Activated naive CD4-positive, alpha-beta T cell treated with anti-CD3 and anti-CD28 coated beads, Interleukin-2, amount 50 U/mL, for 72 hours (primary cell): ENCODE measurements around the gene LRFN5. TPM values are rescaled to one million over a fixed set of nuclear protein-coding genes. Genes with fewer than 3 reads are reported as not detected.
A peak's percentile ranks its signal among the peaks of the same experiment; 100 is the strongest.
"Not testable (repeated sequence)": the region's sequence is repeated elsewhere in the genome, so short reads cannot be mapped to it uniquely, and the experiment has no call there.

ENCODE experiments used
- ATAC-seq, 2 donors: fragments of 150-1000 bp; cut with Tn5 transposase; 2 replicates each; pipeline ENCODE4 v1.10.0; 2021; ENCODE audit warnings: mild to moderate bottlenecking in 2 of 2, moderate library complexity in 2 of 2
- DNase-seq, 2 donors: peaks; one replicate each; pipeline ENCODE4 v3.0.0; 2021 to 2022; ENCODE audit warnings: low spot score in 2 of 2
- H3K27ac Mint-ChIP-seq, 2 donors: one replicate each; pipeline ENCODE4 v1.8.0; 2022; ENCODE audit warnings: mild to moderate bottlenecking in 2 of 2, mixed read lengths in 2 of 2
- H3K36me3 Mint-ChIP-seq, 2 donors: one replicate each; pipeline ENCODE4 v1.8.0; 2022; ENCODE audit warnings: mixed read lengths in 2 of 2
- H3K9me3 Mint-ChIP-seq, 2 donors: one replicate each; pipeline ENCODE4 v1.8.0; 2022; ENCODE audit warnings: mixed read lengths in 2 of 2
- total RNA-seq, 2 donors: library from RNA; stranded (reverse); gene quantifications; one replicate each; pipeline ENCODE4 v1.2.3, GENCODE V29; 2022

LRFN5 gene
- total RNA-seq, 2 donors from 2014 or later, result not detected

GRCh38 chr14:41699486-41699885 is 92.8 kb downstream of the LRFN5 start:
- H3K9me3 Mint-ChIP-seq, result no peaks in the 10 kb centered on the region
- H3K27ac Mint-ChIP-seq, result no peak overlapping the region
- ATAC-seq (no peak), DNase-seq (no peak)
- no peaks in the 10 kb centered on the region for H3K36me3 Mint-ChIP-seq

DNA sequence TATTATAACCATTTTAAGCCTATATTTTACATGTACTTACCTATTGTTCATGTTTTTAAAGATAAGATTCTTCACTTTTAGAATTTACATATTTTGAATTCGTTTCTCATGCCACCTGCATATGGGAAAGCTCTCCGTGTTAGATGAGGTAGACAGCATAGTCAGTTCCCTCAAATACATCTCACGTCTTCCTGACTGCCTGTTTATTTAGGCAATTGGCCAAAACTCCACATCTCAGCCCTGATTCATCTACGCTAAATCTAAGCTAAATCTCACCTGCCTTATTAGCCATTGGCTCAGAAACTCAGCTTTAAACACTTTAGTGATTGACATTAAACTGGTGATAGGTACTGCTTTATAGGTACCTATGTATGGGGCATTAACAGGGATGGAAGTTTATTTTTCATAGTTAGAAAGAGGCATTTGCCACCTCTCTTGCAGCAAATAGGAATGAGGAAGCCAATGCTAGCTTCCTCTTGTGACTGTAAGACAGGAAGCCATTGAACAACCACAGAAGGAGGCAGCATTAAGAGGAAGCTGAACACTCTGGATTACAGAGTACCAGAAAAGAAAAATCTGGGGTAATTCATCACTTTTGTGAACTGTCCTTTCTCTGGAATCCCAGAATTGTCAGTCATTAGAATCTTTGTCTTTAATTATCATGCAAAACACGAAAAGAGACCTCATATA is 111.9 kb downstream of the LRFN5 start:
- DNase-seq, result no peak
- H3K36me3 Mint-ChIP-seq, result no peaks in the 10 kb centered on the region
- H3K9me3 Mint-ChIP-seq, result no peaks in the 10 kb centered on the region
- no peak overlapping the region for H3K27ac Mint-ChIP-seq
- ATAC-seq, result no peak

- no peak overlapping the region for H3K27ac Mint-ChIP-seq
- ATAC-seq (no peak), DNase-seq (no peak)
- H3K9me3 Mint-ChIP-seq, result peaks cover 9 to 14% of the 10 kb centered on the region in 2 donors
- H3K36me3 Mint-ChIP-seq, result peaks cover 5 to 8% of the 10 kb centered on the region in 2 donors
Measured at GRCh38 chr14:41739203-41739602, 132.5 kb downstream of the LRFN5 start.

- no peak for ATAC-seq
- Mint-ChIP-seq H3K27ac (no peak overlapping the region), H3K36me3 (no peaks in the 10 kb centered on the region), H3K9me3 (peaks cover 0 to 4% of the 10 kb centered on the region in 2 donors)
- no peak for DNase-seq
Measured at GRCh38 chr14:41743140-41743539, 136.5 kb downstream of the LRFN5 start.

DNA sequence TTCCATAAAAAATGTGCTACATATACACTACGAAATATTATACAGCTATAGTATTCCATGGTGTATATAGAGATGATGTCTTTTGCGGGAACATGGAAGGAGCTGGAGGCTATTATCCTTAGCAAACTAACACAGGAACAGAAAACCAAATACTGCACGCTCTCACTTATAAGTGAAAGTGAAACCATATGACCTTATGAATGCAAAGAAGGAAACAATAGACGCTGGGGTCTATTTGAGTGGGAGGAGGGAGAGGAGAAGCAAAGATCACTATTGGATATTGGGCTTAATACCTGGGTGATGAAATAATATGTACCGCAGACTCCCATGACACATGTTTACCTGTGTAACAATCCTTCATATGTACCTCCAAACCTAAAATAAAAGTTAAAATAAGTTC is 142.8 kb downstream of the LRFN5 start:
- ATAC-seq (peak; percentile 63 to 79), DNase-seq (no peak)
- peak overlapping the region; percentile 33 to 65 for H3K27ac Mint-ChIP-seq
- H3K9me3 Mint-ChIP-seq, result no peaks in the 10 kb centered on the region
- no peaks in the 10 kb centered on the region for H3K36me3 Mint-ChIP-seq

DNA sequence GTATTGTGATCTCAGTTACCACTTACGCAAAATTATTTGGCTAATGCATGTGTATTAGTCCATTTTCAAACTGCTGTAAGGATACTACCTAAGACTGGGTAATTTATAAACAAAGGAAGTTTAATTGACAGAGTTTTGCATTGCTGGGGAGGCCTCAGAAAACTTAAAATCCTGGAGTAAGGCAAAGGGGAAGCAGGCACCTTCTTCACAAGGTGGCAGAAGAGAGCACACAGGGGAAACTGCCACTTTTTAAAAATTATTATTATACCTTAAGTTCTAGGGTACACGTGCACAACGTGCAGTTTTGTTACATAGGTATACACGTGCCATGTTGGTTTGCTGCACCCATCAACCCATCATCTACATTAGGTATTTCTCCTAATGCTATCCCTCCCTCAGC is 143.9 kb downstream of the LRFN5 start:
- H3K9me3 Mint-ChIP-seq, H3K27ac Mint-ChIP-seq, DNase-seq, H3K36me3 Mint-ChIP-seq, ATAC-seq: not testable (repeated sequence)

- Mint-ChIP-seq H3K9me3 (no peaks in the 10 kb centered on the region), H3K36me3 (peaks cover 0 to 5% of the 10 kb centered on the region in 2 donors), H3K27ac (no peak overlapping the region)
- no peak for ATAC-seq
- DNase-seq, result no peak
Measured at GRCh38 chr14:41758011-41758665, 151.5 kb downstream of the LRFN5 start.

DNA sequence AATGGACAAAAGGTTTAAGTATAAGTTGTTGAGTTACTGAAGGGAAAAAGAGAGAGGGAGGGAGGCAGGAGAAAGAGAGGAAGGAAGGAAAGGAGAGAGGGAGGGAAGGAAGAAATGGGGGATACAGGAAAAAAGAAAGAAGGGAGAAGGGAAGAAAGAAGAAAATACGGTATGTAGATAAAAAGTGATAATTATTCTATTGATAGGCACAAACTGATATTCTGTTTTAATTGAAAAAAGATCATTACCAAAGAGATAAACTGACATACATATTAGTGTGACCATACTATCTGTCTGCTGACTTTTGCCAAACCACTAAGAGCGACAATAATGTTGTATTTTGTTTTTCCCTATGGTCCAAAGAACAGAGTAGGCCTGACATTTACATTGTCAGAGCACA is 154.5 kb downstream of the LRFN5 start:
- Mint-ChIP-seq H3K36me3 (peaks cover 0 to 5% of the 10 kb centered on the region in 2 donors), H3K27ac (no peak overlapping the region), H3K9me3 (no peaks in the 10 kb centered on the region)
- ATAC-seq, result no peak
- DNase-seq, result no peak

GRCh38 chr14:41766772-41767171 is 160.1 kb downstream of the LRFN5 start:
- ATAC-seq, result no peak
- DNase-seq, result no peak
- H3K36me3 Mint-ChIP-seq, result no peaks in the 10 kb centered on the region
- H3K9me3 Mint-ChIP-seq, result no peaks in the 10 kb centered on the region
- H3K27ac Mint-ChIP-seq, result no peak overlapping the region

GRCh38 chr14:41773536-41774279 is 167.0 kb downstream of the LRFN5 start:
- ATAC-seq (no peak), DNase-seq (no peak)
- Mint-ChIP-seq H3K36me3 (no peaks in the 10 kb centered on the region), H3K9me3 (no peaks in the 10 kb centered on the region), H3K27ac (no peak overlapping the region)

- no peak overlapping the region for H3K27ac Mint-ChIP-seq
- H3K9me3 Mint-ChIP-seq, result no peaks in the 10 kb centered on the region
- ATAC-seq (no peak), DNase-seq (no peak)
- no peaks in the 10 kb centered on the region for H3K36me3 Mint-ChIP-seq
Measured at GRCh38 chr14:41782511-41782910, 175.8 kb downstream of the LRFN5 start.

DNA sequence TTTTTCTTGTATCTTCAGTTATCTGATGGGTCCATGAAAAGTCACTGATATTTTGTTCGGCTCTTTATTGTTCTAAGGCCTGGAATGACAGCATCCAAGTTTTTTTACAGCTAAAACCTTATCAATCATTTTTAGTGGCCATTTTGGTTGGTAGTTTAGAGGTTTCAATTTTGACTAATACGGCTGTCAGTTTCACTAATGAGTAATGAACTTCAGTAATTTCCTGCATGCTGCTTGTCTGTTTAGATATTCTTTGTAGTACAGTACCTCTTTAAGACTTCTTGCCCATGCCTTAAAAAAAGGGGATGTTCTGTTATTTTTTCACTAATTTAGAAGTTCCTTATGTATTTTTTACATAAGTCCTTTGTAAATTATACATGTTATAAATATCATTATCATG is 176.7 kb downstream of the LRFN5 start:
- DNase-seq, result no peak
- ATAC-seq, result no peak
- H3K27ac Mint-ChIP-seq, result no peak overlapping the region
- no peaks in the 10 kb centered on the region for H3K36me3 Mint-ChIP-seq
- H3K9me3 Mint-ChIP-seq, result no peaks in the 10 kb centered on the region

GRCh38 chr14:41785696-41786095 is 179.0 kb downstream of the LRFN5 start:
- no peak overlapping the region for H3K27ac Mint-ChIP-seq
- ATAC-seq (no peak), DNase-seq (no peak)
- no peaks in the 10 kb centered on the region for H3K36me3 Mint-ChIP-seq
- no peaks in the 10 kb centered on the region for H3K9me3 Mint-ChIP-seq

DNA sequence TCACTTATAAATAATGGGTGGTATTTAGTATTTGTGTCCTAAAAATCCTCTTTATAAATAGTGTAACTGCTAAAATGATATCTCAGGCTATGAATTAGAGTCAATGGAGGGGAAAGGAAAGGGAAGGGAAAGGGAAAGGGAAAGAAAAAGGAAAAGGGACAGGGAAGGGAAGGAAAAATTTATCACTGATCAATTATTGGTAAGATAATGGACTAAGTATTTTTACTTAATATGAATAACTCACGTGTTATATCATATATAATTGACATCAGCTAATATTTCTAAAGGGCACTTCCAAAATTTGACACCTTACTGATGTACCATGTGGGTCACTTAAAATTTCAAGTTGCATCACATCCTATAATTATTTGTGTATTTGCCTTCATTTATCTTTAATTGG is 193.1 kb downstream of the LRFN5 start:
- H3K36me3 Mint-ChIP-seq, result no peaks in the 10 kb centered on the region
- no peak for DNase-seq
- H3K27ac Mint-ChIP-seq, result no peak overlapping the region
- H3K9me3 Mint-ChIP-seq, result no peaks in the 10 kb centered on the region
- ATAC-seq, result no peak

- Mint-ChIP-seq H3K27ac (no peak overlapping the region), H3K9me3 (no peaks in the 10 kb centered on the region), H3K36me3 (no peaks in the 10 kb centered on the region)
- ATAC-seq (peak in 1 of 2 donors; percentile 28), DNase-seq (no peak)
Measured at GRCh38 chr14:41805633-41806032, 199.0 kb downstream of the LRFN5 start.

DNA sequence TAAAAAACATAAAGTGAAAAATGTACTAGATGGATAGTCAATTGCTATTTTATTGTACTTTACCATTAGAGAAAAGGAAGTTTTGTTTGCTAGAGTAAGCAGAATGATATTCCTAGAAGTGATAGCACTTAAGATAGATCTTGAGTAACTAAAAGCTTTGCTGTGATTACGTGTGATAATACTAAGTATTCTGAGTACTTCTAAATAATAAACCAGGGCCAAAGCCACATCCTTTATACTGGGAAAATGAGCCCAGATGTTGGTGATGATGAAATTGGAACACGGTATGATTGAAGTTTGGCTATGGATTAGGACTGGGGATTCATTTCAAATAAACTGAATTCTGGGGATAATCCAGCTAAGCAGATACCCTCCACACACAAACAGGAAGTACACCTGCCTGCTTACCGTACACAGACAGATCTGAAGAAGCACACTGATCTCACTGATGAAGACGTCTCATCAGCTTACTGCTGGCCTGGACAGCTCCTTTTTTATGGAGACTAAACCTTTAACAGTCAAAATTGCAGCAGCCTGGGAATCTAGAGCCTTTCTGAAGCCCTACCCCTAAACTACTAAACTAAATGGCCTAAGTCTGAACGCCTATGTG is 199.8 kb downstream of the LRFN5 start:
- no peak for ATAC-seq
- no peak for DNase-seq
- Mint-ChIP-seq H3K36me3 (no peaks in the 10 kb centered on the region), H3K9me3 (no peaks in the 10 kb centered on the region), H3K27ac (no peak overlapping the region)

- ATAC-seq, result no peak
- DNase-seq, result no peak
- H3K36me3 Mint-ChIP-seq, result no peaks in the 10 kb centered on the region
- H3K9me3 Mint-ChIP-seq, result peaks cover 3 to 8% of the 10 kb centered on the region in 2 donors
- no peak overlapping the region for H3K27ac Mint-ChIP-seq
Measured at GRCh38 chr14:41810362-41810761, 203.7 kb downstream of the LRFN5 start.
